ENCODE measurements around the gene SLC9A3.
A peak's percentile ranks its signal among the peaks of the same experiment; 100 is the strongest.

Gene SLC9A3

DNA sequence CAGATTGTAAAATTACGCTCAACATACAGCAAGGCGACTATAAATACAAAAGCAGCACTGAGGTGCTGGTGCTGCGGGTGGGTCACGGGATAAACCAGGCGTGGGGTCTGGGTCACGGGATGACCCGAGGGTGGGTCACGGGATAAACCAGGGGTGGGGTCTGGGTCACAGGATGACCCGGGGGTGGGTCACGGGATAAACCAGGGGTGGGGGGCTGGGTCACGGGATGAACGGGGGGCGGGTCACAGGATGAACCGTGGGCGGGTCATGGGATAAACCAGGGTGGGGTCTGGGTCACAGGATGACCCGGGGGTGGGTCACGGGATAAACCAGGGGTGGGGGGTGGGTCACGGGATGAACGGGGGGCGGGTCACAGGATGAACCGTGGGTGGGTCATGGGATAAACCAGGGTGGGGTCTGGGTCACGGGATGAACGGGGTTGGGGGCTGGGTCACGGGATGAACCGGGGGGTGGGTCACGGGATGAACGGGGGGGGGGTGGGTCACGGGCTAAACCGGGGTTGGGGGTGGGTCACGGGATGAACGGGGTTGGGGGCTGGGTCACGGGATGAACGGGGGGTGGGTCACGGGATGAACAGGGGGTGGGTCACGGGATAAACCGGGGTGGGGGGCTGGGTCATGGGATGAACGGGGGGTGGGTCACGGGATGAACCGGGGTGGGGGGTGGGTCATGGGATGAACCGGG is 30.2 kb upstream of the SLC9A3 start:
- DNase-seq = no peak

DNA sequence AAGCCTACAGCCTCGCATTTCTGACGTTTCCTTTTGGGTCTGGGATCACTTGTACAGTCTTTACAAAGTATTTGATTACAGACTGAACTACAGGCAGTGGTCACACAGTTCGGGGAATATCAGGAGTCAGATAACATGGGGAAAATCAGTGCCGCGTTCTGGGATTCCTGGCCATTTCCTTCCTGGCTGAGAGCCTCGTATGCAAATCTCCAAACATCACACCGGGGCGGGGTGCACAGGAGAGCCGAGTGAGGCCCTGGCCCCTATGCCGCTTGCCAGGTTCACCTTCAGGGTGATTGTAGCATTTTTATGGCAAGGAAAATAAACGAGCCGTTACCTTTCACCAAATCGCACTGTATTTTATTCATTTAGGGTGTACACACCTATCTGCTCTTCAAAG is 29.6 kb upstream of the SLC9A3 start:
- no peak for DNase-seq

DNA sequence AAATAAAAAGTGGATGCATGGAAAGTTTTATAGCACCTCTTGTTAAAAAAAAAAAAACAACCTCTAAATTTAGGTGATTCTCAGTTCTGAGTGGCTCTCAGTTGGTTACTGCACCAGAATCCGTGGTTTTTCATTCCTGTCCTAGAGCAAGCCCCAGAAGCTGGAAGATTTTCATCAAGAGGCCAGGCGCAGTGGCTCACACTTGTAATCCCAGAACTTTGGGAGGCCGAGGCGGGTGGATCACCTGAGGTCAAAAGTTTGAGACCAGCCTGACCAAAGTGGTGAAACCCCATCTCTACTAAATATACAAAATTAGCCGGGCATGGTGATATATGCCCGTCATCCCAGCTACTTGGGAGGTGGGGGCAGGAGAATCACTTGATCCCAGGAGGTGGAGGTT is 27.2 kb upstream of the SLC9A3 start:
- DNase-seq = no peak

DNA sequence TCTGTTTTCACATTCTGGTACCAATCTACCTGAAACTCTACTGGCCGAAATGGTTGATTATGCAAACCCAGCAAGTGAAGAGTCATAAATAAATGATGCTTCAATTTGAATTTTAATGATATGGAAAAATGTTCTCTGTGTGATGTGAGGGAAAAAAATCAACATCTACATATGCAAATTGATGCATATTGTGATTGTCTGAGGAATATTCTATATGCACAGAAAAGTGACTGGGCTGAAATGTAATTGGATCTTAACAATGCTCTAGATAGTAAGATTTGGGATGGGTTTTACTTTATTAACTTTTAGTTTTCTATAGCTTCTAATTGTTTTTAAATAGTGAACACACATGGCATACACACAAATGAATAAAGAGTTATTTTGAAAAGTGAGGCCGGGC is 25.0 kb upstream of the SLC9A3 start:
- no peak for DNase-seq

DNA sequence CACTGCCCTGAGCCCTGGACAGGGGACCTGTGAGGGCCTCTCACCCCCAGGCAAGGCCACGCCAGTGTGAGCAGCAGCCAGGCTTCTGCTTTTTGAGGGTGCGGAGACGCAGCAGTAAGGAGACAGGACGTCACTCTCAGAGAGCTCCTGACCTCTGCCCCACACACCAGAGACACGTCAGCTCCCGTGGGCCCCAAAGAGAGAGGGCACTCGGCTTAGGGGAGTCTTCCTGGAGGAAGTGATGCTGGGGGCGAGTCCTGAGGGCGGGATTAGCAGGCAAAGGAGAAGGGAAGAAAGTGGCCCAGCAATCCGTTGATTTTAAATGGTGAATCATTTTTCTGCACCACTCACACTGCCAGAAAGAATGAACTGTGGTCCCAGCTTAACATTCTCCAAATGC is 24.0 kb upstream of the SLC9A3 start:
- DNase-seq = no peak

DNA sequence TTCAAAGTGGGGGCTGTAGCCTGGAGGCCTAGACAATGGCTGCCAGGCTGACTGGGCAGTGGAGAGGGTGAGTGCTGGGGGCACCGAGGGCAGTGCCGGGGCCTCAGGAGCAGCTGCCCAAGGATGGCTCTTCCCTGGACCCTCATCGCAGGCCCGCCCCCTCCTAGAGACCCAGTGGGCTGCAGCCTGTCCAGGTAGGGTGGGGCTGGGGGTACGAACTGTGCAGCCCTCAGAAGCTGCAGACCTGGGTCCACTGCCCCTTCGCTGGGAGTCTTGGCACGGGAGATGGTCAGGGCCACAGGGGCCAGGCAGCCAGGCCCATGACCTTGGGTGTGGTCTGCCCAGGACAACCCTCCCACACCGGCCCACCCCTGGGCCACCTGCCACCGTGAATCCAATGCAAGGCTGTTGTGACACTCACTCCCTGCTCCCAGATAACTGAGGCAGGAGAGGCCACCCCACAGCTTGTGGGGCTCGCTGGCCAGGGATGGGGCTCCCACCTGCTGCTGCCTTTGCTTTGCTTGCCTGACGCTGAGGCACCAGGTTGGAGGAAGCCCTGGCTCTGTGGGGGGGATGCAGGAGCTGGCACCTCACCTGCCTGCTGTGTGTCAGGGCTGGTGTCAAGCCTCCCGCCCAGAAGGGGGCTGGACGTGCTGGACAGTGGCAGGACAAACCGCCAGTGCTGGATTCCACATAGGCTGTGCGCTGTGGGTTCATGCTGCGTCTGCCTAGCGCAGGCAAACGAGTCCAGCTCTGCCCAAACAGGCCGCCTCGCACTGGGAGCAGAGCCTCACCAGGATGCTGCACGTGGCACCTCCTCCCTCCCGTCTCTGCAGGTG is 23.1 kb upstream of the SLC9A3 start:
- DNase-seq = no peak

DNA sequence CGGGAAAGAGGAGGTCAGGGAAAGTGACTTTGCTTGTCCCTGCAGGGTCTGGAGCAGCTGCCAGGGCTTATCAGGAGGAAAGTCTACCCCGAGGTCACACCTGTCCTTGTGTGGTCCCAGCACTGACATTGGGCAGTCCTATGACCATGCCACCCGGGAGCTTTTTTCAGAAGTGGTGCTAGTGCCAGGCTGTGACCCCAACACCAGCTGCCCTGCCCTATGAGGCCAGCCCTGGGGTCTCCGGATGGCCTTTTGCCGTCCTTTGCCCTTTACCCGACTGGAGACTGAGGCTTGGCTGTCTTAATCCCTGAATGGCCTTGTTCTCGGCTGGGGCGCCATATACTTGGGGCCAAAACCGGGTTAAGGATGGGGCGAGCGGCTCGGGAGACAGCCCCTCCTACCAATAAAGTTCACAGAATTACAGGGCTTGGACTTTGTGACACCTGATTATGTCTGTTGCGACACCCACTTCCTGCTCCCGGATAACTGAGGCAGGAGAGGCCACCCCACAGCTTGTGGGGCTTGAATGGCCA is 22.2 kb upstream of the SLC9A3 start:
- no peak for DNase-seq

DNA sequence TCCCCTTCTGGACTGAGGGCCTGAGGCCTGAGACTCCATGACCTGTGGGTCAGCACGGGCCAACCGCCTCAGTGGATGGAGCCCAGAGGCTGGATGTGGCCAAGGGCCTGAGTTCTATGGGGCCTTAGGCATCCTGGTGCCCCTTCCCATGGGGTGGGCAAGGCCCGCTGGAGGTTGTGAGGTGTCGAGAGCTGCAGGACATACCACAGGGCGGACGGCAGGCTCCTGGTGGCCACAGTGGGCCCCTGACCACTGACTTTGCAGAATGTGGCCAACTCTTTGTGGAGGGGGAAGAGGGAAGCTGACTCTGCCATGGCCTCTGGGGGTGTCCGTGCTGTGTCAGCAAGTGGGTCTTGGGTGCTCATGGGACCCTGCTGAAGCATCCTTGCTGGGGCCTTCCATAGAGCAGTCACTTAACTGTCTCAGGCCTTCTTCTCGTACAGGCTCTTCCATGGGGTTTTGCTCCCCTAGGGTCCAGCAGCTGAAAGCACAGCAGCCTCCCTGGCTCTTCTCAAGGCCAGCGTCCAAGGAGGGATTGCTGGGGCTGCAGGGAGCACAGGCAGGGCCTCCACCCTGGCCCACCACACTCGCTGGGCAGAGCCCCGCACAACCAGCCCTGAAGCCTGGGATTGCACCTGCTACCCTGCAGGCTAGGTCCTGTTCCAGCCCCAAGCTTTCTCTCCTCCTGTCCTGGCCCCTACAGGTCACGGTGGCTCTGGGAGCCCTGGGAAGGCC is 21.6 kb upstream of the SLC9A3 start:
- DNase-seq = no peak

DNA sequence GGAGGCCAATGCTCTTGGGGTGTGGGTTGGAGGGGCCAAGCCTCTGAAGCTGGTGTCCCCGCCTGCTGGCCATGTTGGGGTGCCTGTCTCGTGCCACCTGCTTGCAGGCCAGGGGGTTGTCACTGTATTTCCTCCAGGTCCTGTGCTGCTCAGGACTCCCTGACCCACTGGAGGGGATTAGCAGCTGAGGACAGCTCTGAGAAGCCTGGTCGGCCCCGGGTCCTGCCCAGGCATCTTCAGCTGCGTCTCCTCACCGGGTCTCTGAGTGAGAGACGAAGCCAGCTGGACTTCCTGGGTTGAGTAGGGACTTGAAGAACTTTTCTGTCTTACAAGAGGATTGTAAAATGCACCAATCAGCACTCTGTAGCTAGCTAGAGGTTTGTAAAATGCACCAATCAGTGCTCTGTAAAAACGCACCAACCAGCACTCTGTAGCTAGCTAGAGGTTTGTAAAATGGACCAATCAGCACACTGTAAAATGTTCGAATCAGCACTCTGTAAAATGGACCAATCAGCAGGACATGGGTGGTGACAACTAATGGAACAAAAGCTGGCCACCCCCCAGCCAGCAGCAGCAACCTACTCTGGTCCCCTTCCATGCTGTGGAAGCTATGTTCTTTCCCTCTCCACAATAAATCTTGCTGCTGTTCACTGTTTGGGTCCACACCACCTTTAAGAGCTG is 20.6 kb upstream of the SLC9A3 start:
- DNase-seq = no peak

DNA sequence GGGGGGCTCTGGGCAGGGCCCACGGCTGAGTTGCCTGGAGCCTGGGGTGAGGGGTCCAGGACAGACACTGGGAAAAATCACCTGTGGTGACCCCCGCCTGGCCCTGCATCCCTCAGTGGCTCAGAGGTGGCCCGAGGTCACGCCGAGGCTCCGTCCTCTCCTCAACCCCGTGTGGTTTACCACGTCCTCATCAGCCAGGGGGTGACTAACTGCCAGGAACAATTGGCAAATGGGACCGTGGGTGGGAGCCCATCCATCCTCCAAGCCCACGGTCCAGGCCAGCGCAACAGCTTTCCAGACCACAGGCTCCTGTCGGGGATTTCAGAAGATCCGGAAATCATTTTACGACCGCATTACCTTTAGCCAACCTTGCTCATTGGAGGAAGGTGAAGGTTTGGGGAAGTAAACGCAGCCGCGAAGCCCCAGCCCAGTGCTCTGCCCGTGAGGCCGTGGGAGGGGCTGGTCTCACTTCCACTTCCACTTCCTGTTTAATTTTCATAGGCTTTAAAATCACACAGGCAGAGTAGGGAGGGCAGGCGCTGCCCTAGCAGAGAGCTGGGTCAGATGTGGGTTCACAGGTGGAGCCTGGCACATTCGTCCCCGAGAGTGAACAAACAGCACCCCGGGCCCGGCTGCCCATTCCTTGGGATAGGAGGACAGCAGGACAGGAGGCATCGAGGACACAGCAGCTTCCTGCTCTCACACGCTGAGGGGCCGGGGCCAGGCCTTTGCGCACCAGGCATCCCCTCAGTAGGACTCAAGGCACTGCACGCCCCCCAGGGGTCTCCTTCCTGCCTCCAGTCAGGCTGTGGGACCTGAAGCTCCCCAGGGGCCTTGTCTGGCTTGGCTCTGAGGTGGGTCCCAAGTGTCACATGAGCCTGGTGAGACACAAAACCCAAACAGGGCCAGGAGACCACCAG is 19.8 kb upstream of the SLC9A3 start:
- peak; percentile 12 for DNase-seq

DNA sequence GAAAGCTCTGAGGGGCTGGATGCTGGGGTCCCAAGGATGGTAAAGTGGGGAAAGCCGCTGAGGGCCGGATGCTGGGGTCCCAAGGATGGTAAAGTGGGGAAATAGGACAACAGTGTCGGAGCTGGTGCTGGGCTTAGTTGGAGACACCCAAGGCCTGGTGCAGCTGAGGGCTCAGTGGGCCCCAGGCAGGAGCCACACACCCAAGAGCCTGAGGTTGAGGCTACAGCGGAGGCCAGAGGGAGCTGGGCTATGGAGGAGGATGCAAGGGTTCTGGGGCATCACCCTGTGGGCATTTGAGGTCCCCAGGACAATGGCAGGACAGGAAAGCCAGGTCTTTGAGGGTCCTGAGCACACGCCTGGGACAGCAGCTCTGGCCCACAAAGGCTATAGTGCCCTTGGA is 19.1 kb upstream of the SLC9A3 start:
- DNase-seq = no peak

DNA sequence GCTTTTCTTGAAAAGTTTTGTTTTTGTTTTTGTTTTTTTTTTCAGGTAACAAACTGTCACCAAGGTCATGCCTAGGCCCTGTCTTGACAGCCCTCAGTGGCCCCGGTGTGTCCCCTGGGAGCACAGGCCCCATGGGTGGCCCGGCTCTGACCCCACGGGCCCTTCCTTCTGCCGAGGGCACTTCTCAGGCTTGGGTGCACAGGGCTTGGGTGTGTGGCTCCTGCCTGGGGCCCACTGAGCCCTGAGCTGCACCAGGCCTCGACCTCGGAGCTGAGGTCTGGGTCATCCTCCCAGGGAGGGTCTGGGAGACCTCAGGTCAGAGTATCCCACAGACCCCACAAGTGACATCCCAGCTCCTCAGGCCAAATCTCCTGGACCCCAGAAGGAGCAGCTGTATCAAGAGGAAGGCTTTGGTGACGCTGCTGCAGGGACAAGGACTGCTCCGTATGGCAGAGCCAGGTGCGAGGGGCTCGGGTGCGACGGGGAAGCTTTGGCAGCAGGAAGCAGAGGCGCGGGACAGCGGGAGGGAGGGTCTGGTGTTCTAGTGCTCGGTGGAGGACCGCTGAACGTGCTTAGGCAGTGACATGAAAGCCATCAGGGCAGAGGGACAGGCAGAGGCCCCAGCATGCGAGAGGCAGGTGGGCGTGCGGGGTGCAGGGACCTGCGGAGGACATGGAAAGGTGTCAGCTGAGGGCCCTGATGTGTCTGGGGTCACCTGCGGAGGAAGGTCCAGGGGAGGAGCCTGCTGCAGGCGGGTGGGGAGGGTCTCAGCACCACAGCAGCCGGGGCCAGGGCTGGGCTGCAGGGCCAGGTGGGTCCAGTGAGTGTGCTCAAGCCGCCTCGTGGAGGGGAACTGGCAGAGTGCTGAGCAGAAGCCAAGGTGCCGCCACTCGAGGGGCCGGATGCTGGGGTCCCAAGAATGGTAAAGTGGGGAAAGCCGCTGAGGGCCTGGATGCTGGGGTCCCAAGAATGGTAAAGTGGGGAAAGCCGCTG is 18.4 kb upstream of the SLC9A3 start:
- DNase-seq = no peak

DNA sequence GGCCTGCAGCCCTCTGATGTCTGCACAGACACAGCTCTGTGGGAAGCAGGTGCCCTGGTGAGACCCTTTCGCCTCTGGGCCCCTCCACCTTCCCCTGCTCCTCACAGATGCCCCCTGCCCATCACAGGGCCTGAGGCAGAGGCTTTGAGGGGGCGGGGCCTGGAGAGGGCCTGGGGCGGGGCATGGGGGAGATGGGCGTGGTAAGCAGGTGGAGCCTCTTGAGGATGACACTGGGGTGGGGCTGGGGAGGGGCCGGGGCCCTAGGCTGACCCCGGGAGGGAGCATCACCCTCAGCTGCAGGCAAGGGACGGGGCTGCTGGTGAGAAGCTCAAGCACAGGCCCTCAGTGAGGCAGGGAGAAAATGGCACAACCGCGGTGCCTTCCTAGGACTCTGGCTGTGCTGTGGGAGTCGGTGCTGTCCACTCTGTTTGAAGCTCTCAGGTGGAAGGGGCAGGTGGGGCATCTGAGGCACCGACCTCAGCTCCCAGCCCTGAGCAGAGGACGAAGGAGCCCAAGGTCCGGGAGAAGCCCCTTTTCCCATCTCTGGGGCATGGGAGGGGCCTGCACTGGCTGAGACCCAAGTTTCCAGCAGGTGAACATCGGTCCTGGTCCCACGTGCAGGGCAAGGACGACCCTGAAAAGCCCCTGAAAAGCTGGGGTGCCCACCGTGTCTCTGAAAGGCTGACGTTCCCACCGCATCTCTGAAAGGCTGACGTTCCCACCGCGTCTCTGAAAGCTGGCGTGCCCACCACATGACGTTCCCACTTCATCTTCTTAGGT is 17.5 kb upstream of the SLC9A3 start:
- no peak for DNase-seq

DNA sequence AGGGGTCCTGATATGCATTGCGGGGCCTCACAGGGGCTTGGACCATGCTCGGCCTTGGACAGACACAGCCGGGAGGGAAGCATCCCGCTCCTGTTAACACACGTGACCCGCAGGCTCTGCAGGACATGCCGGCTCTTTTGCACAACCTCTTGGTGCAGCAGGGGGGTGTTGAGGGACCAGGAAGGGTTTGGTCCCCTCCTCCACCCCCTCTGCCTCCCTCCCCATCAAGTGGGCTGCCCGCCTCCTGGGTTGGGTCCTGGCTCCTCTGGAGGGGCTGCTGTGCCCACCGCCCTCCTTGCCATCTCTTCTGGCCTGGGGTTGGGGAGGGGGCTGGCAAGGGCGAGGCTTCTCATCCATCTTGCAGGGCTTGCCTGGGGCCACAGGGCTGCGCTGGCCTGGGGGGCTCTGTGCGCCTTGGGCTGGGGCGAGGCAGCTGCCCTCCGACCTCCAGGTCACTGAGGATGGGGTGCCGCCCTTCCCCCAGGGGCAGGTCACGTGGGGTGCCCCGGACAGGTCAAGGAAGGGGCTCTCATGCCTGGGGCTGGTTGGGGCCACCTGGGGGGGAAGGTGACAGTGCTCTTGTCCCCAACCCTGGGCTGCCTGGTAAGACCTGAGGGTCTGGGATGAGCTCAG is 16.8 kb upstream of the SLC9A3 start:
- DNase-seq = no peak

DNA sequence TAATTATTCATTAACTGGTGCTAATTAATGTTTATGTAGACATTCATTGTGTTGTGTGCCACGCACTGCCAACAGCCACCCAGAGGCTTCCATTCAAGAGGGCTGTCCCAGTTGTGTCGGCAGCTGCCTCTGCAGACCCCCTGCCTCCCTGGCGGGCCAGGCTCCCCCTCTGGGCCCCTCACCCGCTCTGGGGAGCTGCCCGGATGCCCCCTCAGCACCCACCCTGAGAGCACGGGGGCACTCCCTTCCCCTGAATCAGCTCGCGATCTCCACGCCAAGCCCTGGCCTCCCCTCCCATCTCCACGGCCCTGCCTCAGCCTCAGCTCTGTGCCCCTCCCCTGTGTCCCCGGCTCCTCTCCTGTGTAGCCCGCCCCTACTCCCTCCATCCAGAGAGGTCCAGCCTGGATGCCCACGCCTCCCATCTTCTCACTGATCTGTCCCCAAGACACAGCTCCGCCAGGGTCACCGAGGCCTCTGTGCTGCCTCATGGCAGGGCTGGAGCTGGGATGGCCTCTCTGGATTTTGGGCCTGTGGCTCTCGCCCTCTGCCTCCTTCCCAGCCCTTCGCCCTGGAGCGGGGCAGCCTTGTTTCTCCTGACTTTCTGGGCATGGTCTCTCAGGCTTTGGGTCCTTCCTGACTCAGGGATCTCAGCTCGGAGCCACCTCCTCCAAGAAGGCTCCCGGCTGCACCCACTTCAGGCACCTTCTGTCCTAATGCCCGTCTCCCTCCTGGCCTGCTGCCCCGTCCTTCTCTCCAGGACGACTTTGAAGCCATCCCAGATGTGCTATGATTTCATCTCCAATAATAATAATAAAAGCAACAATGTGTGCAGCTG is 16.0 kb upstream of the SLC9A3 start:
- peak; percentile 72 for DNase-seq

DNA sequence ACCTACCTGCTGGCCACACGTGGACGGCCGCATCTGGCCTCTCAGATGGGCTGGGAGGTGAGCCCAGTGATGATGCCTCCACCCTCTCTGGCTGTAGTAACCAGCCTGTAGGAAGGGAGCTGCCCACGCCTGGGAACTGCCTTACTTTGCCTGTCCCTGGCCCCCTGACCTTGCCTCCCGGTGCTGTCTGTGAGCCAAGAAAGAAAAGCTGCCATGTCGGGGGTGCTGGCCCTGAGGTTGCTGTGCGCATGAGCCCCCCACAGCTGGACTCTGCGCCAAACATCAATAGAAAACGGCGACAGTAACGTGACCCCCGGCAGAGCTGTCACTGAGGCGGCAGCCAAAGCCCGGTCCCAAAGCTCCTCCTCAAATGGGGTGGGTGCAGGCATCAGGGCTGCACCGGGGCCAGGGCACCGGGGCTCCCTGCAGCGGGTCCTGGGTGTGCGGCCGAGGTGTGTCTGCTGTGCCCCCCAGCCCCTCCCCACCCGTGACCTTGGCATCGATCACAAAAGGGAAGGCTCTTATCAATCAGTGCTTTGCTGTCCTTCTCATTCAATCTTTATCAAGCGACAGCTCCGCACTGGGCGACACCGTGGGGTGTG is 15.3 kb upstream of the SLC9A3 start:
- peak; percentile 67 for DNase-seq

DNA sequence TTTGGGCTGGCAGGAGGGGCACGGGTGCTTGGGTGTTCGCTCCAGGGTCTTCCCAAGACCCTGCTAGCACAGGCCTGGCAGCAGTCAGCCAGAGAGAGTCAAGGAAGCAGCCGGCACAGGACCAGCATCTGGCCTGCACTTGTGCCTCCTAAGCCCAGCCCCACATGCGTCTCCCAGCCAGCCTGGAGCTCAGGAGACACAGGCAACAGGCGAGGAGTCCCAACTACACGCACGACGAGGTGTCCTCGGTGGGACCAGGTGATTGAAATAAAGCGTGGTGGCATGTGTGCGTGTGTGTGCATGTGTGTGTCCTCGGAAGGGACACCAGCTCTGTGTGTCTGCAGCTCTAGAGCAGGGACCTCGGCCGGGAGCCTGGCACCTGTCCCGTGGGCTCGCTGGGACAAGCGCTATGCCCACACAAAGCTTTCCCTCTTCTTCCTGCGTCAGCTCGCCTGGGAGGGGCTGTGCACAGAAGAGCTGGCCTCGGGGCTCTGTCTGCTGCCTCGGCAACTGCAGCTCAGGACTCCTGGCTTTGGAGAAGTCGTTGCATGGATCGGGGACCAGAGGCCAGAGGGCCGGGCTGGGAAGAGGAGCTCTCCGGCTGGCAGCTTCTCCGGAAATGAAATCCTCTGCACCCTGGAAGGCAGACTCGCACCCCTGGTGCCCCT is 14.7 kb upstream of the SLC9A3 start:
- DNase-seq = peak; percentile 69

Data from NCI-H69 (cell line).